OCI-LY7 (cell line): ENCODE data around the gene GRIN3A.

ENCODE experiments used
- EZH2phosphoT487 ChIP-seq: fragments of 200-600 bp; sonication (generic); IDR thresholded peaks from 2 replicates; pipeline ENCODE4 v1.6.1; 2018; ENCODE audit warnings: low read depth, borderline replicate concordance, mild to moderate bottlenecking, mixed run types, antibody characterized with exemption, low read length, moderate library complexity, mixed read lengths
- TF ChIP-seq, protein P1 (sequence below): fragments of 200-600 bp; sonication (generic); conservative IDR thresholded peaks from 2 replicates; pipeline ENCODE4 v1.5.1; 2014; ENCODE audit warnings: mild to moderate bottlenecking, antibody characterized with exemption, low read length, moderate library complexity, mixed read lengths

DNA sequence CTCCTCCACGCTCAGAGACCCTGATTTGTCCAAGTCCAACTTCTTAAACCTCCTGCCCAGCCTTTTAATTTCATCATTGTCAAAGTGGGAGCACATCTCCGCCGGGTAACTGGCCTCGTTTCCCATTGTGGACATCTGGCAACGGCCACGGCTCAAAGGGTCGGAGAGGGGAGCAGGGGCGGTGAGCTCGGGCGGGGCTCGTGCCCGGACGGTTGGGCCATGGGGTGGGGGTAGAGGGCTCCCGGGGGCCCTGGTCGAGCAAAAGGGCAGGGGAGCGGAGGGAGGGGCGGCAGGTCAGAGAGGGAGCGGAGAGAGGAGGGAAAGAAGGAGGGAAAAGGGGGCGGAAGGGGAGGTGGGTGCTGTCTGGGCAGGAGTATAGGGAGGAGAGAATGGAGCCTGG lies 143.7 kb downstream of the GRIN3A start, which contains the start of gene PPP3R2:
- TF ChIP-seq, protein P1, sequence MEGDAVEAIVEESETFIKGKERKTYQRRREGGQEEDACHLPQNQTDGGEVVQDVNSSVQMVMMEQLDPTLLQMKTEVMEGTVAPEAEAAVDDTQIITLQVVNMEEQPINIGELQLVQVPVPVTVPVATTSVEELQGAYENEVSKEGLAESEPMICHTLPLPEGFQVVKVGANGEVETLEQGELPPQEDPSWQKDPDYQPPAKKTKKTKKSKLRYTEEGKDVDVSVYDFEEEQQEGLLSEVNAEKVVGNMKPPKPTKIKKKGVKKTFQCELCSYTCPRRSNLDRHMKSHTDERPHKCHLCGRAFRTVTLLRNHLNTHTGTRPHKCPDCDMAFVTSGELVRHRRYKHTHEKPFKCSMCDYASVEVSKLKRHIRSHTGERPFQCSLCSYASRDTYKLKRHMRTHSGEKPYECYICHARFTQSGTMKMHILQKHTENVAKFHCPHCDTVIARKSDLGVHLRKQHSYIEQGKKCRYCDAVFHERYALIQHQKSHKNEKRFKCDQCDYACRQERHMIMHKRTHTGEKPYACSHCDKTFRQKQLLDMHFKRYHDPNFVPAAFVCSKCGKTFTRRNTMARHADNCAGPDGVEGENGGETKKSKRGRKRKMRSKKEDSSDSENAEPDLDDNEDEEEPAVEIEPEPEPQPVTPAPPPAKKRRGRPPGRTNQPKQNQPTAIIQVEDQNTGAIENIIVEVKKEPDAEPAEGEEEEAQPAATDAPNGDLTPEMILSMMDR, result no peak
- TF ChIP-seq EZH2phosphoT487, result no peak
